PC-3 (cell line): Measurements from ENCODE around the gene PIGQ.

Source experiments
- EZH2 ChIP-seq: fragments of 300-600 bp; sonication (generic); IDR thresholded peaks from one replicate; pipeline ENCODE4 v1.6.1; 2017; ENCODE audit warnings: antibody characterized with exemption, mild to moderate bottlenecking, low read length; ENCODE audit not compliant: unreplicated experiment
- TF ChIP-seq, protein P1 (sequence below): fragments of 300-600 bp; sonication (generic); conservative IDR thresholded peaks from 2 replicates; pipeline ENCODE4 v1.5.1; 2017; ENCODE audit warnings: antibody characterized with exemption, low read depth, mild to moderate bottlenecking, low read length

DNA sequence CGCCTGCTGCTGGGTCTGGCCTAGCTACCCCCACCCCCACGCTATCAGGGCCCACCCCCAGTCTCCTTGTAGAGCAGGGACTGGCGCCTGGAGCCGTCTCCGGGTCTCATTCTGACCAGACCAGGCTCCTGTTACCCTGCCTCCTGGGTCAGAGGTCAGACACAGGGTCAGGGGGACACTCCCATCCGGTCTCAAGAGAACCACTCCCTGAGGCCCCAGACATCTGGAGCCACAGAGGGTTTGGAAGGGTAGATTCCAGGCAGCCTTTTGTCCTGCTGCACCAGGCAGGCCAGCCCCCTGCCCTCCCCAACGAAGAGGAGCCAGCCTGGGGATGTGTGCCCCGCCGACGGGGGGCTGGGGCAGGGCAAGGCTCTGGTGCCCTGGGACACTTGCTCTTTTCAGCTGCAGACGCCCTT lies 60.1 kb downstream of the PIGQ start:
- TF ChIP-seq, protein P1, sequence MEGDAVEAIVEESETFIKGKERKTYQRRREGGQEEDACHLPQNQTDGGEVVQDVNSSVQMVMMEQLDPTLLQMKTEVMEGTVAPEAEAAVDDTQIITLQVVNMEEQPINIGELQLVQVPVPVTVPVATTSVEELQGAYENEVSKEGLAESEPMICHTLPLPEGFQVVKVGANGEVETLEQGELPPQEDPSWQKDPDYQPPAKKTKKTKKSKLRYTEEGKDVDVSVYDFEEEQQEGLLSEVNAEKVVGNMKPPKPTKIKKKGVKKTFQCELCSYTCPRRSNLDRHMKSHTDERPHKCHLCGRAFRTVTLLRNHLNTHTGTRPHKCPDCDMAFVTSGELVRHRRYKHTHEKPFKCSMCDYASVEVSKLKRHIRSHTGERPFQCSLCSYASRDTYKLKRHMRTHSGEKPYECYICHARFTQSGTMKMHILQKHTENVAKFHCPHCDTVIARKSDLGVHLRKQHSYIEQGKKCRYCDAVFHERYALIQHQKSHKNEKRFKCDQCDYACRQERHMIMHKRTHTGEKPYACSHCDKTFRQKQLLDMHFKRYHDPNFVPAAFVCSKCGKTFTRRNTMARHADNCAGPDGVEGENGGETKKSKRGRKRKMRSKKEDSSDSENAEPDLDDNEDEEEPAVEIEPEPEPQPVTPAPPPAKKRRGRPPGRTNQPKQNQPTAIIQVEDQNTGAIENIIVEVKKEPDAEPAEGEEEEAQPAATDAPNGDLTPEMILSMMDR: no peak
- TF ChIP-seq EZH2: no peak
